Measurements from ENCODE around the gene PPP2R2C.

PPP2R2C gene

DNA sequence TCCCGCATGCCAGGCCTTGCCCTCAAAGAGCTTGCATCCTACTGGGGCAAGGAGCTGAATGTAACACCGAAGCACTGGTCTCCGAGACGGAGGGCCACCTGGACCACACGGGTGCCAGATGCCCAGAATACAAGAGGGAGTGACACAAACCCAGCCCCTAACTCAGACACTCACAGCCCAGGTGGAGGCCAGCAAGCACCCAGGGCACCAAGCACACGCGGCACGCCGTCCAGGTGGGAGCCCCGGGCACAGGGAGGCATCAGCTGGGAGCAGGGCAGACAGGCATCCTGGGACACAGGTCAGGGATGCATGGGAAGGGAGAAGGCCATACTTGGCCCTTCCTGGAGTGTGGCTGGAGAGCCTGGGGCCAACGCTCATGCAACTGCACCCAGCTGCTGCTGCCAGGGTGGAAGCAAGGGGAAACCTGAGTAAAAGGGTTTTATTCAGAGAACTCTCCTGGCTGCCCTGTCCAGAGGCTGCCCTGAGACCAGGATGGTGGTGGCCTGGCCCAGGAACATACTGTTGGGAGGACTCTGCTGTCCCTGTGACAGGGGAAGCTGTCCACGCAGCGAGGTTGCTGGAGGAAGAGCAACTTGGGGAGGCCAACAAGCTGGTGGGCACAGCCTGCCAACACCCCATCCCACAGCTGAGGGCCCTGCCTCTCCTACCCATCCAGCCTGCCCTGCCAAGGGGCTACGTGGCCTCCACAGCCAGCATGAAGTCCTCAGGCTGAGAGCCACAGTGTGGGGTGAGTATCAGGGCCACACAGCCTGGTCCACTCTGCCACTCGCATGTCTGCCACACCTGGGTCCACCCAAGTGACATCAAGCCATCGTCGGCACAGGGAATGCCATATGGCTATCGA is 22.2 kb upstream of the PPP2R2C start:
- no peak for DNase-seq (ENCODE audit: low read depth)

GRCh38 chr4:6493658-6494304 is 21.4 kb upstream of the PPP2R2C start:
- no peak for DNase-seq (ENCODE audit: low read depth)

DNA sequence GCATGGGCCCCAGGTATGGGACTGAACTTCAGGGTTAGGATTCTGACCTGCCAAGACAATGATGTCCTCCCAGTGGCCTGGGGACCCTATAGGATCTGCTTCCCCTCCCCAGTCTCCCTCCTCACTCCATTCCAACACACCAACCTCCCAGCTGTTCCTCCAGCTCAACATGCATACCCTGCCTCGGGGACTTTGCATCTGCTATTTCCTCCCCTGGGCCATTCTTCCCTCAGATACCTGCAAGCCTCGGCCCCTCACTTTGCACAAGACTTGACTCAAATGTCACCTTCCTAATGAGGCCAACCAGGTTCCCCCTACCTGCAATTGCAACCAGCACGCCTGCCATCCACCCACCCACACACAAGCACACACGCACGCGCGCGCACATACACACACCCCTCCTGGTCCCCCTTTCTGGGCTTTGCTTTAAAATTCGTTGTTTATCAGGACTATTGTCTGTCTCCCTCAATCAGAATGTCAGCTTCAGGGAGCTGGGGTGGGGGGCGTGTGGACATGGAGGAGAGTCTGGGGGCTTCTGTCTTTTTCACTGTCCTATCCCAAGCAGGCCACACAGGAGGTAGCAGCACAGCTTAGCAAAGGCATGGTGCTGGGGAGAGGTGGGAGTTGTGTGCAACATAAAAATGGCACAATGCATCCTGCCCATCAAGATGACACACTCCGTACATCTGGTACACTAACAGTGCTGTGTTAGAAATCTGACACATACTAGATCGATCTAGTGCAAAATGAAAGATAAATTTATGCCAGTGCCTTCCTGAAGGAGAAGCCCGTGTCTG is 20.6 kb upstream of the PPP2R2C start:
- no peak for DNase-seq (ENCODE audit: low read depth)

DNA sequence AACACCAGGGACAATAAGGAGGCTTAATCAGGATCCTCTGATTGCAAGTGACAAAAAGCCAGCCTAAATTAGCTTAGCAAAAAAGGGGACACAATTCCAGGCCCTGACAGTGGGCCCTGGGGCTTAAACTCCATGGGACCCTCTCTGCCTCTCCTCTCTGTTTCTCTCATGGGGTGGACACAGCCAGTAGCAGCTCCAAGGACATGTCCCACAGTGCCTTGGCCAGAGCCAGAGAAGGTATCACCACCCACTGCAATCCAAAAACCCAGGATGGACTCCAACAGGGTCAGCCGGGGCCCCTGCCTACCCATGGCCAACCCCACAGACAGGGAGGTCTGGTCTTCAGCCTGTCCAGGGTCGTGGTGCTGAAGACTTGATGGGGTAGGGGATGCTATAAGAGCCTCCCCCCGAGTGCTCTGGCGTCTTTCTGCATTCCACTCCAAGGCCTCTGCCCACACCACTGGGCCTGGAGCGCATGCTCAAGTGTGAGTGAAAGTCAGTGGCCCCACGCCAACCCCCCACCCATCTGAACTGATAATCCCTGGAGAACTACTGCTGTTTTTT is 19.7 kb upstream of the PPP2R2C start:
- no peak for DNase-seq (ENCODE audit: low read depth)

- DNase-seq (ENCODE audit: low read depth) = no peak
Observed at GRCh38 chr4:6491235-6491634, 18.8 kb upstream of the PPP2R2C start.

GRCh38 chr4:6489927-6490326 is 17.5 kb upstream of the PPP2R2C start:
- DNase-seq (ENCODE audit: low read depth) = no peak

DNA sequence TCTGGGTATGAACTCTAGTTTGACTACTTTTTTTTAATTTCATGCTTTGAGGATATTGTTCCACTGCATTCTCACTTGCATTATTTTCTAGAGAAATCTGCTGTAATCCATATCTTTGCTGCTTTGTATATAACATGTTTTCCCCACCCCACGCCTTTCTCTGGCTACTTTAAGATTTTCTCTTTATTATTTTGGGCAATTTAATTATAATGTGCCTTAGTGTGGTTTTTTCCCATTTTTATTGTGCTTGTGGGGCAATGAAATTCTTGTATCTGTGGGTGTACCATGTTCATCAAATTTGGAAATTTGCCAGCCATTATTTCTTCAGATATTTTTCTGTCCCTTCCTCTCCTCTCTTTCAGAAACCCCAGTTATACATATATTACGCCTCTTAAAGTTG is 15.1 kb upstream of the PPP2R2C start:
- DNase-seq (ENCODE audit: low read depth) = no peak

GRCh38 chr4:6480534-6481088 is 8.2 kb upstream of the PPP2R2C start:
- no peak for DNase-seq (ENCODE audit: low read depth)

DNA sequence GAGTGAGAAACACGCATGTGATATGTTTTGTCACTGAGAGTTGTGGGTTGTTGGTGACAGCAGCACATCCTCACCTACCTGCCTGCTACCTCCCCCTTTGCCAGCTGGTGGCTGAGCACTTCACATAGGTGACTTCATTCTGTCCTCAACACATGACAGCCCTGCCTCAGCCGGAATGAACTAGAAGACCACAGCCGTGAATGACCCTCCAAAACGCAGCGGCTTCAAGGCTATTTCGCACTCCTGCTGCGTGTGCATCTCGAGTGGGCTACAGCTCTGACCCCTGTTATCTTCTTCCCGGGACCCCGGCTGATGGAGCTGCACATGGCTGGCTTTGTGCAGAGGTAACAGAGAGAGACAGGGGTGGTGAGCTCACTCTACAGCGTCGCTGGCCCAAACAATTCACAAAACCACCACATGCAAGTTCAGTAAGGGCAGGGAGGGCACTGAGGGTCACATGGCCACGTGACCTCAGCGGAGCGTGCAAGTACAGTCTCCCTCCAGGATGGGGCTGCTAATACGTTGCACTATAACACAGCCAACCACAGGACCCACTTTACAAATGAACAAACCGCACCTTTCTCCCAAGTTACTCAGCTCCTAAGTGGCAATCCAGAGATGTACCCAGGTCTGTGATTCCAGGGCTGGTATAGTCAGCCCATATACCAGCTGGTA is 6.3 kb upstream of the PPP2R2C start:
- DNase-seq (ENCODE audit: low read depth) = no peak

GRCh38 chr4:6476893-6477292 is 4.5 kb upstream of the PPP2R2C start:
- no peak for DNase-seq (ENCODE audit: low read depth)

DNA sequence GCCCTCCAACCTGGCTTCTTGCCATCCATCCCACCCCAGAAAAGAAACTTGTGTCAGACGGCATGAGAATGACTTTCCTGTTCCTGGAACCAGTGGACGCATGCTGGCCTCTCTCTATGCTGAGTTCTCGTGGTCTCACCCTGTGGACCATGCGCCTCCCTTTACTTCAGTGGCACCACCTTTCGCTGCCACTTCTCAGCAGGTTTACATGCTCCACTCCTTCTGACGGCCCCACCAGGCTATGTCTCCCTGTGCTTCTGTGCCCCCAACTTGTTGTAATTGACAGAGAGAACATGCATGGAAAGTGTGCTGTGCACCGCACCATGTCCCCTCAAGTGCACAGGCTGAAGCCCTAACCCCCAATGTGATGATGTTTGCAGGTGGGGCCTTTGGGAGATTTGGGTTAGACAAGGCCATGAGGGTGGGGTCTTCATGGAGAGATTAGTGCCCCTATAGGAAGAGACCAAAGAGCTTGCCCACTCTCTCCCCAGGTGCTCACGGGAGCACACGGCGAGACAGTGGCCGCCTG is 3.1 kb upstream of the PPP2R2C start:
- no peak for DNase-seq (ENCODE audit: low read depth)

DNA sequence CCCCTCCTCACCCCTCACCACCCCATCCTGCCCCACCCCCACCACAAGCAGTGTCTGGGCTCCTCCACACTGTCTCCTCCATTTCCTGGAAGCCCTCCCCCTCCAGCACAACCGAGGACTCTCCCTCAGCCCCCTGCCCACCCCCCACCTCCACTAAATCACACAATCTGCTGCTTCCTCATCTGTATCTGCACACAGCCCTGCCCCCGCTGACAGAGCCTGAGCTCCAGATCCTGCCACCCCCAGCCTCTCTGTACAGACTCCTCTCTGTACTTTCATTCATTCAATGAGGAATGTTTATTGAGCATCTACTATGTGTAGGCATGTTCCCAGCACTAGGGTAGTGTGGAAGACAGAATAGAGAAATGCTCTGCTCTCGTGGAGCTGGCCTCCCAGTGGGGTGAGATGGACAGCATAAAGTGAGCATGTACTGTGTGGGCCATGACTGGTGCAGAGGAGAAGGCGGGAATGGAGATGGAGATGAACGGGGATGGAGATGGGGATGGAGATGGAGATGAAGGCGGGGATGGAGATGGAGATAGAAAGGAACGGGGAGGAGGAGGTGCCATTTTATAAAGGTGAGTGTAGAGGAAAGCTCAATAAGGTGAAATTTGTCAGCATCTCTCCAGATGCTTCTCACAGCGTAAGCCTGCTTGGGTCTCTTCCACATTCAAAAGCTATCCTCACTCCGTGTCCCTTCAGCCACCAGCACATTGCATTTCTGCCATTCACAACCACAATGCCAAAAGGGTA is 2.5 kb upstream of the PPP2R2C start:
- no peak for DNase-seq (ENCODE audit: low read depth)

DNA sequence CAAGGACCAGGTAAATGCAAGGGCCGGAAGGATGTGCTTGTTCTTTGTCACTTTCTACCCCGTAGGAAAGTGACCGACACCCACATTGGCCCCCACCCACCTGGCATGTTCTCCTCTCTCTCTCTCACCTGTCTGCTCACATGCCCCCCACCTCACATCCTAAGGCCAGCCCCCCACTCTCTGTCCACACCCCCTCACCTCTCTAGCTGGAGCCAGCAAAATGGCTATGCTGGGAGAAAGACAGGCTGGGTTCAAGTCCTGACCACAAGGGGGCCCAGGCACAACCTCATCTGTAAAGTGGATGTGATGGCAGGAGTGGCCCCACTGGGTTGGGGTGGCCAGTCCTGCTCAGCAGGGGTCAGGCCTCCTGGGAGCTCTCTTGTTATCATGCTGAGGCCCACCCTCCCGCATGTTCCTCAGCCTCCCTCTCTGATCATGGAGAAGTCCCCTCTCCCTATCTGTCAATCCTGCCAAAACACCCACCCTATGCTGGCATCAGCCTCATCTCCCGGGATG is 1.7 kb upstream of the PPP2R2C start:
- DNase-seq (ENCODE audit: low read depth) = no peak

GRCh38 chr4:6473264-6474052 is 1.0 kb upstream of the PPP2R2C start:
- DNase-seq (ENCODE audit: low read depth) = no peak

DNA sequence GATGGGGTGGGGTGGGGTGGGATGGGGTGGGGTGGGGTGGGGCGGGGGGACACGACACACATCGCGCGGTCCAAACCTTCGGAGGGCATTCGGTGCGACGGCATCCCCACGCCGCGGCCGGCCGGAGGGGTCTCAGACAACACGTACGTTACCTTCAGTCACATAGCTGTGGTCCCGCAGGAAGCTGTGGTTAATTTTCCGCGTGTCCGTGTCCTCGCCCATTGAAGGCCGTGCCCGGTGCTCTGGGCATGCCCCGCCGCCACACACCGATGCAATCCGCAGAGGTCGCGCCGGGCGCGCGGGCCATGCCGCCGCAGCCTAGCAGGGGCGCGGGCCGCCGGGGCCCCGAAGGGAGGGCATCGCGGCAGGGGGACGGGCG is 417 bp downstream of the PPP2R2C start:
- DNase-seq (ENCODE audit: low read depth) = no peak

DNA sequence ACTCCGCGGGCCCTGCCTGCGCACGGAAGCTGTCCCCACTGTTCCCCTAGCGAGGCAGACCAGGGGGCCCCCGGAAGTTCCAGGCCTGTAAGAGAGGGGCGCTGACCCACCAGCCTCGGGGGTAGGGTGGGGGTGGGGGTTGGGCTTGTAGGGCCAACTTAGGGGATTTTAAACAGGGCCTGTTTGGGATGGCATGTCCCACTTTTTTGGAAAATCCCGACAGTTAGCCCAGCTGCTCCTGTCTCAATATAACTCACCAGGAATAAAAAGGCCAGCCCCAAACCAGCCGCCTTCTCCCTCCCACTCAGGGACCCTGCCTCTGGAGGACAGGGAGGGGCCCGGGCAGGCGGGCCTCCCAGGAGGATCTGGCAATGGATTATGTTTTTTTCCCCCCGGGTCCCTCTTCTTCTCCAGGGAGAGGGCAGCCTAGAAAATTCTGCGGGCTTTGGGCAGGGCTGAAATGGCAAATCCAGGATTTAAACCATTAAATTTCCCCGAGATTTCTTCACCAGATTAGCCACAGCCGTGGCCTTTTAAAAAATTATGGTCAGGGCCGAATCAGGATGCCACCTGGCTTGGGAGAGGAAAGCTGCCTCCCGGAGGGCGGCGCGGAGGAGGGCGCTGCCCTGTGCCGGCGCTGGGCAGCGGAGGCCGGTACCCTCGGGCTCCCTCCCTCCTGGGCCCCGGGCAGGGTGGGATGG is 957 bp downstream of the PPP2R2C start:
- no peak for DNase-seq (ENCODE audit: low read depth)

DNA sequence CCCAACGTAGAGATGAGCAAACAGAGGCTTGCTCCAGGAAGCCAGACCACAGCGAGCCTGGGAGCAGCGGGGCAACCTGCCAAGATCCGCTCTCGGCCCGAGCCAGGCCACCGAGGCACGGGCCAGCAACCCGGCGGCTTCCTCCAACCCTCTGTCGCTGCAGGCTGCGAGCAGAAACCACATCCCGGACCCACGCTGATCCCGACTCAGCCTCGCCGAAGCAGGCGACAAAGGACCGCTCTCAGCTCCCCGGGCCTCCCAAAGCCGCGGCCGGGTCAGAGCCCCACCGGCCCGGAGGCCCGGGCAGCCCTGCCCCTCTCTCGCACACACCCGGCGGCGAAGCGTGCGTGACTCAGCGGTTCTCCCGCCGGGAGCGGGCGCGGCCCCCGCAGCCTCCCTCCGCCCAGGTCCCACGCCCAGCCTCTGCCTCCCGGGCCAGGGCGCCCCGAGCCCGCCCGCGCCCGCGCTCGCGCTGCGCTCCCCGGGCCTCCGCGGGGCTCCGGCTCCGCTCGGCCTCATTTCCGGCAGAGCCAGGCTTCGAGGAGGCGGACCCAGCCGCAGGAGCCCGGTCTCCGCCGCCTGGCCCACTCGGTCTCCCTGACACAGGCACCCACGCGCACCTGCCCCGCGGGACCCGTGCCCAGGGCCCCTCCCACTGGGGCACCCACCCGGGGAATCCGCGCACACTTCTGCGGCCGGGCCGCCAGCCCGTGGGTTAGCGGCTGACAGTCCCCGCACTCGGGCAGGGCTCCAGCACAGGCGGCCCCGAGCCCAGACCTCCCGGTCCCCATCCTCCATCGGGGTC is 1.7 kb downstream of the PPP2R2C start:
- no peak for DNase-seq (ENCODE audit: low read depth)

- no peak for DNase-seq (ENCODE audit: low read depth)
Observed at GRCh38 chr4:6469898-6470501, 2.4 kb downstream of the PPP2R2C start.
